OCI-LY7 (cell line): ENCODE results near the gene ZNF594. TPM values are rescaled to one million over a fixed set of nuclear protein-coding genes. Genes with fewer than 3 reads are reported as not detected.
"Not testable (repeated sequence)": the region's sequence is repeated elsewhere in the genome, so short reads cannot be mapped to it uniquely, and the experiment has no call there.

ENCODE experiments used
- BruUV-seq: library from RNA; stranded (reverse); fragments of 400-500 nt; replicated peaks from 2 replicates; lab custom pipeline; 2021; lab: Mats Ljungman, UMichigan
- CTCF ChIA-PET: fragments of 300-600 bp; sonication (Branson Sonifier 250); formaldehyde crosslinking; loops from one replicate; lab custom pipeline; 2022; ENCODE audit warnings: antibody characterized with exemption; ENCODE audit not compliant: unreplicated experiment; lab: Charles Lee
- POLR2A ChIA-PET: fragments of 300-600 bp; sonication (Branson Sonifier 250); formaldehyde crosslinking; loops from one replicate; lab custom pipeline; 2022; ENCODE audit warnings: antibody characterized with exemption; lab: Charles Lee
- DNase-seq: peaks from one replicate; pipeline ENCODE4 v3.0.0-alpha.2; 2015; ENCODE audit warnings: low spot score
- H2AFZ ChIP-seq: fragments of 200-600 bp; sonication (generic), shearing (Covaris generic); 2 replicates; pipeline ENCODE4 v1.6.1; 2014; ENCODE audit warnings: mild to moderate bottlenecking, antibody characterized with exemption, low read length, moderate library complexity
- H3K27ac ChIP-seq: fragments of 200-600 bp; sonication (generic); 2 replicates; pipeline ENCODE4 v1.5.1; 2014; ENCODE audit warnings: mixed run types, low read depth, mild to moderate bottlenecking, moderate library complexity, low read length, inconsistent platforms; ENCODE audit not compliant: poor library complexity, severe bottlenecking
- H3K36me3 ChIP-seq: fragments of 200-600 bp; sonication (generic); 2 replicates; pipeline ENCODE4 v1.6.1; 2014; ENCODE audit warnings: mild to moderate bottlenecking, antibody characterized with exemption, low read length, moderate library complexity, mixed read lengths; ENCODE audit not compliant: insufficient read depth
- H3K4me1 ChIP-seq: fragments of 200-600 bp; sonication (generic); 2 replicates; pipeline ENCODE4 v1.5.1; 2014; ENCODE audit warnings: mild to moderate bottlenecking, low read length; ENCODE audit not compliant: insufficient read depth, poor library complexity, severe bottlenecking
- H3K4me2 ChIP-seq: fragments of 200-600 bp; sonication (generic); 2 replicates; pipeline ENCODE4 v1.6.1; 2014; ENCODE audit warnings: mild to moderate bottlenecking, low read length
- H3K4me3 ChIP-seq: fragments of 200-600 bp; sonication (generic); 2 replicates; pipeline ENCODE4 v1.5.1; 2014; ENCODE audit warnings: mild to moderate bottlenecking, low read depth, low read length; ENCODE audit not compliant: poor library complexity, severe bottlenecking
- H3K79me2 ChIP-seq: fragments of 200-600 bp; sonication (generic); 2 replicates; pipeline ENCODE4 v1.6.1; 2016; ENCODE audit warnings: low read depth, mild to moderate bottlenecking, low read length, moderate library complexity, mixed read lengths; ENCODE audit not compliant: insufficient read depth
- H3K9me2 ChIP-seq: fragments of 200-600 bp; sonication (generic); 2 replicates; pipeline ENCODE4 v1.6.1; 2016; ENCODE audit warnings: mild to moderate bottlenecking, low read length, mixed read lengths; ENCODE audit not compliant: insufficient read depth
- H3K9me3 ChIP-seq: fragments of 200-600 bp; sonication (generic); 2 replicates; pipeline ENCODE4 v1.6.1; 2014; ENCODE audit warnings: mild to moderate bottlenecking, mixed run types, low read length, mixed read lengths
- H4K20me1 ChIP-seq: fragments of 200-600 bp; sonication (generic); 2 replicates; pipeline ENCODE4 v1.6.1; 2014; ENCODE audit warnings: mild to moderate bottlenecking, antibody characterized with exemption, low read length, moderate library complexity, mixed read lengths; ENCODE audit not compliant: insufficient read depth
- EZH2phosphoT487 ChIP-seq: fragments of 200-600 bp; sonication (generic); IDR thresholded peaks from 2 replicates; pipeline ENCODE4 v1.6.1; 2018; ENCODE audit warnings: low read depth, borderline replicate concordance, mild to moderate bottlenecking, mixed run types, antibody characterized with exemption, low read length, moderate library complexity, mixed read lengths
- intact Hi-C: fragments of 100-400 bp; cut with micrococcal nuclease; formaldehyde crosslinking; loops from one replicate; pipeline ENCODE4 v1.10.0; 2022; ENCODE audit not compliant: unreplicated experiment
- total RNA-seq, 2 experiments: library from RNA; depleted of rRNA in 1 of 2; stranded (reverse); fragments of >200 nt in 1 of 2; shearing (Covaris generic) in 1 of 2; gene quantifications; 2 replicates each; pipeline ENCODE4 v1.2.3, GENCODE V29; 2014 to 2022
- TF ChIP-seq, protein P1 (sequence below): fragments of 200-600 bp; sonication (generic); conservative IDR thresholded peaks from 2 replicates; pipeline ENCODE4 v1.5.1; 2014; ENCODE audit warnings: mild to moderate bottlenecking, antibody characterized with exemption, low read length, moderate library complexity, mixed read lengths

The ZNF594 gene
- total RNA-seq, 2 experiments from 2014 or later, result 32.1 to 43.4 TPM

DNA sequence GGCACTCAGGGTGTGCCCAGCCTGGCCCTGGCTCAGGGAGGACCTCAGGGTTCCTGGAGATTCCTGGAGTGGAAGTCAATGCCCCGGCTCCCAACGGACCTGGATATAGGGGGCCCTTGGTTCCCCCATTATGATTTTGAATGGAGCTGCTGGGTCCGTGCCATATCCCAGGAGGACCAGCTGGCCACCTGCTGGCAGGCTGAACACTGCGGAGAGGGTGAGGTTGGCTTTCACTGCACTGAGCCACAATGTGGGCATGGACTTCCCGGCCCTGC, 52.3 kb downstream of the ZNF594 start:
- POLR2A ChIA-PET, result no interaction called here
- BruUV-seq, result no TSS peak
- intact Hi-C loops, result no loop called here
- Histone ChIP-seq H3K4me2 (no peak overlapping the region), H3K79me2 (no peaks in the 10 kb centered on the region), H3K27ac (no peak overlapping the region), H3K4me1 (no peaks in the 10 kb centered on the region), H3K9me3 (no peaks in the 10 kb centered on the region), H3K36me3 (no peaks in the 10 kb centered on the region), H3K4me3 (no peak overlapping the region), H2AFZ (no peak overlapping the region), H3K9me2 (no peaks in the 10 kb centered on the region), H4K20me1 (no peaks in the 10 kb centered on the region)
- DNase-seq, result no peak
- TF ChIP-seq, protein P1, sequence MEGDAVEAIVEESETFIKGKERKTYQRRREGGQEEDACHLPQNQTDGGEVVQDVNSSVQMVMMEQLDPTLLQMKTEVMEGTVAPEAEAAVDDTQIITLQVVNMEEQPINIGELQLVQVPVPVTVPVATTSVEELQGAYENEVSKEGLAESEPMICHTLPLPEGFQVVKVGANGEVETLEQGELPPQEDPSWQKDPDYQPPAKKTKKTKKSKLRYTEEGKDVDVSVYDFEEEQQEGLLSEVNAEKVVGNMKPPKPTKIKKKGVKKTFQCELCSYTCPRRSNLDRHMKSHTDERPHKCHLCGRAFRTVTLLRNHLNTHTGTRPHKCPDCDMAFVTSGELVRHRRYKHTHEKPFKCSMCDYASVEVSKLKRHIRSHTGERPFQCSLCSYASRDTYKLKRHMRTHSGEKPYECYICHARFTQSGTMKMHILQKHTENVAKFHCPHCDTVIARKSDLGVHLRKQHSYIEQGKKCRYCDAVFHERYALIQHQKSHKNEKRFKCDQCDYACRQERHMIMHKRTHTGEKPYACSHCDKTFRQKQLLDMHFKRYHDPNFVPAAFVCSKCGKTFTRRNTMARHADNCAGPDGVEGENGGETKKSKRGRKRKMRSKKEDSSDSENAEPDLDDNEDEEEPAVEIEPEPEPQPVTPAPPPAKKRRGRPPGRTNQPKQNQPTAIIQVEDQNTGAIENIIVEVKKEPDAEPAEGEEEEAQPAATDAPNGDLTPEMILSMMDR, result no peak
- no peak for TF ChIP-seq EZH2phosphoT487
- CTCF ChIA-PET, result no interaction called here

- intact Hi-C loops, result no loop called here
- DNase-seq, result no peak
- Histone ChIP-seq H3K9me3 (no peaks in the 10 kb centered on the region), H3K4me1 (no peaks in the 10 kb centered on the region), H3K4me3 (no peak overlapping the region), H2AFZ (no peak overlapping the region), H3K79me2 (no peaks in the 10 kb centered on the region), H3K27ac (no peak overlapping the region), H3K4me2 (no peak overlapping the region), H4K20me1 (no peaks in the 10 kb centered on the region), H3K36me3 (no peaks in the 10 kb centered on the region), H3K9me2 (no peaks in the 10 kb centered on the region)
- CTCF ChIA-PET, result no interaction called here
- POLR2A ChIA-PET, result no interaction called here
- BruUV-seq, result no TSS peak
- no peak for TF ChIP-seq EZH2phosphoT487
- TF ChIP-seq, protein P1, result no peak
These were observed 52.8 kb downstream of the ZNF594 start for GRCh38 chr17:5138616-5139457.

GRCh38 chr17:5138198-5138544, 53.5 kb downstream of the ZNF594 start:
- CTCF ChIA-PET, H3K79me2 ChIP-seq, H3K36me3 ChIP-seq, H3K27ac ChIP-seq, H3K4me2 ChIP-seq, BruUV-seq, H3K9me2 ChIP-seq, H3K4me1 ChIP-seq, intact Hi-C loops, DNase-seq, H4K20me1 ChIP-seq, POLR2A ChIA-PET, H3K9me3 ChIP-seq, H3K4me3 ChIP-seq, H2AFZ ChIP-seq: not testable (repeated sequence)

DNA sequence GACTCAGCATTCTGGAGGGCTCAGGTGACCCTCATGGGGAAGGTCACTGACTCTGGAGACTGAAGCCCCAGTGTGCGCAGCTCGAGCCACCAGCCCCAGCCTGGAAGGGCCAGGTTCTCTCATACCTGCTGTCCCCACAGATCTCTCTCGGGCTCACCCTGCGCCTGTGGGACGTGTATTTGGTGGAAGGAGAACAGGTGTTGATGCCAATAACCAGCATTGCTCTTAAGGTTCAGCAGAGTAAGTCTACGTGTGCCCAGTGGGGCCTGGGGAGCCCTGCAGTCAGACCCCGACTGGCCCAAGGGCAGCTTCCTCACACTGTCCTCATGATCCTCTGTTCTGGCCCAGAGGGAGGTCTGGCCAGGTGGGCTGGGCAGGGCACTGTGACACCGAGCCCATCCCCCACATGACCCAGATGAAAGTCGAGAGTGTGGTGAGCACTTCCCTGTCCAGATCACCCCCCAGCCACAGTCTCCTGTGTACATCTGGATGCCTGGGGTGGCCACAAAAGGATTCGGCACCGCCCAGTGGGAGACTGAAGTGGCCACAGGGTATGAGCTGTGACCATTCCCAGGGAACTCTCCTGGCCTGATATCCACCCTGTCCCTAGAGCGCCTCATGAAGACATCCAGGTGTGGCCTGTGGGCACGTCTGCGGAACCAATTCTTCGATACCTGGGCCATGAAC, 54.0 kb downstream of the ZNF594 start:
- H3K27ac ChIP-seq, CTCF ChIA-PET, H3K79me2 ChIP-seq, BruUV-seq, H2AFZ ChIP-seq, H3K4me1 ChIP-seq, intact Hi-C loops, H4K20me1 ChIP-seq, DNase-seq, H3K9me3 ChIP-seq, H3K4me2 ChIP-seq, H3K36me3 ChIP-seq, H3K9me2 ChIP-seq, POLR2A ChIA-PET, H3K4me3 ChIP-seq: not testable (repeated sequence)
